Measurements from ENCODE around the gene ZNF526. TPM values are rescaled to one million over a fixed set of nuclear protein-coding genes. Genes with fewer than 3 reads are reported as not detected.

The ZNF526 gene
- total RNA-seq, 2 experiments from 2014 or later: 5.0 to 6.2 TPM

DNA sequence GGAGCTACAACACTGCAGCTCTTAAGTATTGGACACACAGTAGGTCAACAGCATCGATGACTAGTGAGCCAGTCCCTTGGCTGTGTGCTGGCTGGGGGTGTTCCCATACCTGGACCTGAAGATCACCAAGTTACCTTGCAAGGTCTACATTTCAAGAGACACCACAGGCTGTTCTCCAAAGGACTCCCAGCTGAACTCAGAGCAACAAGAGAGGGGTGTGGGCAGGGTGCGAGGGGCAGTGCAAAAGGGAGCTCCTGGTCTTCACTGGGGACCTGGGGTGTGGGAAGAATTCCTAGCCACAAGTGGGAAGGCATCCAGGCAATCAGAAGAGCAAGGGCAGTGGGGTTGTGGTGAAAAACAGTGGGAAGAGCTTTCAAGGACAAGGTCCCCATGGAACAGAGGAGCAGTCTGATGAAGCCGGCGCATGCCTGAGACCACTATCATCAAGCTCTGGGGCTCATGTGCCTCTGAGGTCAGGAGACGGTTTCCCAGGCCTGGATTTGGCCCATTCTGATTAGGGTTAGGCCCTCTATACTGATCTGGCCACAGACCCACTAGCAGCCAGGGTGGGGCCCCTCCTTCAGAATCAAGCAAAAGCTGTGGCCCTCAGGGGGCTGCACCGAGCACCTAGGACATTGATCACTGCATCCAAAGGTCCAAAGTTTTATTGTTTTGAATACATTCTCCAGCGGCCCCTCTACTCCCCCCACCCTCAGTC lies 27.0 kb downstream of the ZNF526 start:
- Mint-ChIP-seq H3K27me3 (no peaks in the 10 kb centered on the region), H3K36me3 (ENCODE audit: low read depth) (peaks cover 12% of the 10 kb centered on the region), H3K9me3 (no peaks in the 10 kb centered on the region), H3K4me3 (peak overlapping the region; percentile 46), H3K4me1 (ENCODE audit: low read depth) (peaks cover 40% of the 10 kb centered on the region), H3K27ac (peak overlapping the region; percentile 43)
- DNase-seq: no peak
- POLR2A ChIA-PET: interaction anchor here (0.7 to 1.4 kb wide), 4 partner anchors 21 to 55 kb away, joined by 3 to 5 read pairs (median 3); partner anchors contain the start of genes PAFAH1B3 and PRR19
- Histone ChIP-seq H3K9me3 (ENCODE audit: control insufficient read depth in 1 of 2, insufficient read depth in 1 of 2, low read length in 2 of 2) (no peaks in the 10 kb centered on the region), H3K4me1 (ENCODE audit: insufficient read depth, low read length) (peaks cover 45% of the 10 kb centered on the region), H3K36me3 (ENCODE audit: insufficient read depth, low read length) (peaks cover 18% of the 10 kb centered on the region), H3K27ac (ENCODE audit: low read depth in 1 of 2, low read length in 2 of 2) (no peak overlapping the region), H3K4me3 (ENCODE audit: low read length) (no peak overlapping the region), H3K27me3 (ENCODE audit: control insufficient read depth in 1 of 2, insufficient read depth in 2 of 2, low read length in 2 of 2) (no peaks in the 10 kb centered on the region)
- TF ChIP-seq, protein P1, sequence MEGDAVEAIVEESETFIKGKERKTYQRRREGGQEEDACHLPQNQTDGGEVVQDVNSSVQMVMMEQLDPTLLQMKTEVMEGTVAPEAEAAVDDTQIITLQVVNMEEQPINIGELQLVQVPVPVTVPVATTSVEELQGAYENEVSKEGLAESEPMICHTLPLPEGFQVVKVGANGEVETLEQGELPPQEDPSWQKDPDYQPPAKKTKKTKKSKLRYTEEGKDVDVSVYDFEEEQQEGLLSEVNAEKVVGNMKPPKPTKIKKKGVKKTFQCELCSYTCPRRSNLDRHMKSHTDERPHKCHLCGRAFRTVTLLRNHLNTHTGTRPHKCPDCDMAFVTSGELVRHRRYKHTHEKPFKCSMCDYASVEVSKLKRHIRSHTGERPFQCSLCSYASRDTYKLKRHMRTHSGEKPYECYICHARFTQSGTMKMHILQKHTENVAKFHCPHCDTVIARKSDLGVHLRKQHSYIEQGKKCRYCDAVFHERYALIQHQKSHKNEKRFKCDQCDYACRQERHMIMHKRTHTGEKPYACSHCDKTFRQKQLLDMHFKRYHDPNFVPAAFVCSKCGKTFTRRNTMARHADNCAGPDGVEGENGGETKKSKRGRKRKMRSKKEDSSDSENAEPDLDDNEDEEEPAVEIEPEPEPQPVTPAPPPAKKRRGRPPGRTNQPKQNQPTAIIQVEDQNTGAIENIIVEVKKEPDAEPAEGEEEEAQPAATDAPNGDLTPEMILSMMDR (IDR thresholded peaks at IDR 0.05): no peak
- no peak for ATAC-seq (ENCODE audit: poor library complexity)
- CTCF ChIA-PET: interaction anchor here (0.6 to 3.3 kb wide), 4 partner anchors 32 to 55 kb away, joined by 3 to 30 read pairs (median 6); partner anchors contain the start of genes PAFAH1B3 and PRR19
- intact Hi-C loops (cut with DNase I, micrococcal nuclease): no loop called here

DNA sequence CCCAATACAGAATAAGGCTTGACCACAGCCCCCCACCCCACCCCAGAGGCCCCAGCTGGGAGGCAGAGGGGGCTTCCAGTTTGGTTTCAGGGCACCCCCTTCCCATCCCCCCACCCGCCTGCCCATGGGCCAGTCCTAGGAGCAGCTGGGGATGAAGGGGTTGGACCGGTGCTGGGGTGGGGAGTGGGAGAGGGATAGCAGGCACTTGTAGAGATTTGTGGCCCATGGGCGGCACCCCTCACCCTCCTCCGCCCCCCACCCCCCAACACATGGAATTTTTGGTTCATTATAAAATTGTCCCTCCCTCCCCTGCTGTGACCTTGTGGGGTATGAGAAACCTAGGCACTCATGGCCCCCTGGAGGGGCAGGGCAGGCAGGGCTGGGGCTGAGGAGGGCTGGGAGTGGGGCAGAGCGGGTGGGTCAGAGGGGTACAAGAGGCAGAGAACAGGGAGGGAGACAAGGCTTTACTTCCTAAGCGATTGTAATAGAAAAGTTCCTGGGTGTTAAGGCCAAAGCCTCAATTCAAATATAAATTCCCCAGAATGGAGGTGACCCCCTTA lies 27.6 kb downstream of the ZNF526 start:
- TF ChIP-seq, protein P1 (IDR thresholded peaks at IDR 0.05): no peak
- H3K4me1 ChIP-seq (ENCODE audit: insufficient read depth, low read length): peaks cover 51% of the 10 kb centered on the region
- ChIA-PET CTCF (interaction anchor here (1.2 to 1.3 kb wide), 2 partner anchors 32 to 54 kb away, joined by 3 to 8 read pairs; partner anchors contain the start of genes PAFAH1B3 and PRR19), POLR2A (interaction anchor here (1.4 kb wide), 1 partner anchor 36 kb away, joined by 3 read pairs; no protein-coding TSS in a partner anchor)
- no peaks in the 10 kb centered on the region for H3K27me3 ChIP-seq (ENCODE audit: control insufficient read depth in 1 of 2, insufficient read depth in 2 of 2, low read length in 2 of 2)
- intact Hi-C loops (cut with DNase I, micrococcal nuclease): no loop called here
- Mint-ChIP-seq H3K27ac (no peak overlapping the region), H3K4me3 (no peak overlapping the region), H3K27me3 (no peaks in the 10 kb centered on the region), H3K9me3 (no peaks in the 10 kb centered on the region), H3K36me3 (ENCODE audit: low read depth) (peaks cover 13% of the 10 kb centered on the region), H3K4me1 (ENCODE audit: low read depth) (peaks cover 44% of the 10 kb centered on the region)
- no peaks in the 10 kb centered on the region for H3K9me3 ChIP-seq (ENCODE audit: control insufficient read depth in 1 of 2, insufficient read depth in 1 of 2, low read length in 2 of 2)
- H3K36me3 ChIP-seq (ENCODE audit: insufficient read depth, low read length): peaks cover 18% of the 10 kb centered on the region
- ATAC-seq (ENCODE audit: poor library complexity) (no peak), DNase-seq (peak in 1 of 14 experiments; percentile 38)
- no peak overlapping the region for H3K4me3 ChIP-seq (ENCODE audit: low read length)
- no peak overlapping the region for H3K27ac ChIP-seq (ENCODE audit: low read depth in 1 of 2, low read length in 2 of 2)

DNA sequence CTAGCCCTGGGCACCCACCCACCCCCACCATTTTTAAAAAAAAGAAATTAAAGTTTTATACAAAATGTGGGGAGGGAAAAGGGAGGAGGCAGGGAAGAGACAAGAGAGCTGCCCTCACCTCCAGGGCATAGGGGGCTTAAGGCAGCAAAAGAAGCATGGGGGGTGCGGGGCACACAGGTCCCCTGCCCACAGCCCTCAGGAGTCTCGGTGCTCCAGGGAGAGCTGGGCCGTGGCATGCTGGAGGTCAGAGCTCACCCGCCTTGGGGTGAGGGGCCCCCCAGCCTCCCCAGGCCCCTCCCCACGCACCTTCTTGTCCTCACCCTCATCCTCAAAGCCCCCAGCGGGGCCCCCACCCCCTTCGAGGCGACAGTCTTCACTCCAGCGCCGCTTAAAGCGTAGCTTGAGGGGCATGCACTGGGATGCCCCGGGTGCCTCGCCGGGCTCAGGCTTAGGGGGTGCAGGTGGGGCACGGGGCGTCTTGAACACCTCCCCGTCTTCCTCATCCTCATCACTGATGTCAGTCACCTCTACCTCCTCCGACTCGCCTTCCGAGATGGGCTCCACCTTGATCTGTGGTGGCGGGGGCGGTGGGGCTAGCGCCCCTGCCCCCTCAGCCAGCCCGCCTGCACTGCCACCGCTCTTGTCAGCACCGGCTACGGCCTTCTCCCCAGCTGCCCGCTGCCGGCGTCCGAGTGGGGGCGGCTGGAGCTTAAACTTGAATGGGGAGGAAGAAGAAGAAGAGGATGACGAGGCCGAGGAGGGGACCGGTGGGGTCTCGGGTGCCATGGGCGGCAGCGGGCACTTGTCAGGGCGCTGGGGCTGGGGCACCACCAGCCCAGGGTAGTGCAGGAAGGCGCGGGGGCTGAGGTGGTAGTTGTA lies 28.4 kb downstream of the ZNF526 start:
- Mint-ChIP-seq H3K4me3 (peak overlapping the region; percentile 25), H3K9me3 (no peaks in the 10 kb centered on the region), H3K4me1 (ENCODE audit: low read depth) (peaks cover 40% of the 10 kb centered on the region), H3K36me3 (ENCODE audit: low read depth) (peaks cover 16% of the 10 kb centered on the region), H3K27ac (no peak overlapping the region), H3K27me3 (no peaks in the 10 kb centered on the region)
- Histone ChIP-seq H3K9me3 (ENCODE audit: control insufficient read depth in 1 of 2, insufficient read depth in 1 of 2, low read length in 2 of 2) (no peaks in the 10 kb centered on the region), H3K4me3 (ENCODE audit: low read length) (no peak overlapping the region), H3K36me3 (ENCODE audit: insufficient read depth, low read length) (peaks cover 18% of the 10 kb centered on the region), H3K27me3 (ENCODE audit: control insufficient read depth in 1 of 2, insufficient read depth in 2 of 2, low read length in 2 of 2) (no peaks in the 10 kb centered on the region), H3K4me1 (ENCODE audit: insufficient read depth, low read length) (peaks cover 54% of the 10 kb centered on the region), H3K27ac (ENCODE audit: low read depth in 1 of 2, low read length in 2 of 2) (no peak overlapping the region)
- ATAC-seq (ENCODE audit: poor library complexity): no peak
- intact Hi-C loops (cut with DNase I, micrococcal nuclease): no loop called here
- TF ChIP-seq, protein P1 (IDR thresholded peaks at IDR 0.05): no peak
- ChIA-PET POLR2A (no interaction called here), CTCF (interaction anchor here (1.2 to 1.3 kb wide), 2 partner anchors 31 to 54 kb away, joined by 3 to 8 read pairs; partner anchors contain the start of genes PAFAH1B3 and PRR19)
- DNase-seq: peak in 1 of 14 experiments; percentile 38

All from CD4-positive, alpha-beta T cell (primary cell).